A673 (cell line): Measurements from ENCODE around the gene CMTM7.

Source experiments
- CTCF ChIP-seq: fragments of 300-800, 200-600 bp; sonication (generic); conservative IDR thresholded peaks from 2 replicates; pipeline ENCODE4 v1.5.1; 2017; ENCODE audit warnings: low read depth, mild to moderate bottlenecking, antibody characterized with exemption, low read length, moderate library complexity, mixed read lengths
- EZH2 ChIP-seq: fragments of 200-600 bp; sonication (generic); IDR thresholded peaks from 2 replicates; pipeline ENCODE4 v1.6.1; 2017; ENCODE audit warnings: borderline replicate concordance, low read depth, mild to moderate bottlenecking, mixed read lengths, antibody characterized with exemption, low read length; ENCODE audit not compliant: poor library complexity, severe bottlenecking

GRCh38 chr3:32432045-32432710 is 40.5 kb downstream of the CMTM7 start:
- TF ChIP-seq CTCF (no peak), EZH2 (no peak)
